Measurements from ENCODE around the gene YEATS4.
A peak's percentile ranks its signal among the peaks of the same experiment; 100 is the strongest.

The YEATS4 gene

DNA sequence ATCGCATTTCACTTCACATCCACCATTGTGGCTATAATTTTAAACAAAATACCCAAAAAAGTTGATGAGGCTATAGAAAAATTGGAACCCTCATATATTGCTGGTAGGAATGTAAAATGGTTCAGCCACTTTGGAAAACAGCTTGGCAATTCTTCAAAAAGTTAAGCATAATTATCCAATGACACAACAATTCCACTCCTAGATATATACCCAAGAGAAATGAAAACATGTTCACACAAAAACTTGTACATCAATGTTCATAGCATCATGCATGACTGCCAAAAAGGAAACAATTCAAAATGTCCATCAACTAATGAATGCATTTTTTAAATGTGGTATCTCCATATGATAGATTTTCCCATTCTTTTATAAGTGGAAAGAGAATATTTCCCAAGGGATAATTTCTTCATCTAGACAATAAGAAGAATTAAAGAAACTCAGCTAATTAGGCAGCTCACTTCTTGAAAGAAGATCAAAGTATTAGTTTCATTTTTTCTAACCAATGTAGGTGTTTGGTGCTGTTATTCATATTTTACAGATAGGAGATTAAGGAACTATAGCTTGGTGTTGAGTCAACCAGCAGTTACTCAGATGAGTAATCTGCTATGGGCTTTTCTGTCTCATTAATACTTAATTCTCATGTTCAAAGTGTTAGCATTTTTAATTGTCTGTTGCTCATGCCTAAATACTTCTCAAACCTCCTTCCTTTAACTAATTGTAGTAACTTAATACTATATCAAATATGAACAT lies 32.8 kb downstream of the YEATS4 start:
- no peak for DNase-seq (ENCODE audit: low spot score)

DNA sequence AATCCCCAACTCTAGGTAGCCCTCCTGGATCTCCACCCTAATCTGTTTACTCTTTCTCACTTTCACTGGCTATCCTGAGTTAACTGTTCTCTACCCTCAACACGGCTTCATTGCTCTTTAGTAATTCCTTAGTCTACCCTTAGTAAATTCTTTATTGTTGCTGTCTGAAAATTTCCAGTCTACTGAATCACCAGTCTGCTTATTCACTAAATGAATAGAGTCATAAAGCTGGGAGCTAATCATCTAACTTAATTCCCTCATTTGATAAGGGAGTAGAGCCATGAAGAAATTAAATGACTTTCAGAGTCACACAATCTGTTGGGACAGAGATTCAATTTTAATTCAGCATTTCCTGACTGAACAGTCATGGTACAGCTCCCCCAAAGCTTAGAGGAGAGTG lies 36.5 kb downstream of the YEATS4 start:
- DNase-seq (ENCODE audit: low spot score): no peak

DNA sequence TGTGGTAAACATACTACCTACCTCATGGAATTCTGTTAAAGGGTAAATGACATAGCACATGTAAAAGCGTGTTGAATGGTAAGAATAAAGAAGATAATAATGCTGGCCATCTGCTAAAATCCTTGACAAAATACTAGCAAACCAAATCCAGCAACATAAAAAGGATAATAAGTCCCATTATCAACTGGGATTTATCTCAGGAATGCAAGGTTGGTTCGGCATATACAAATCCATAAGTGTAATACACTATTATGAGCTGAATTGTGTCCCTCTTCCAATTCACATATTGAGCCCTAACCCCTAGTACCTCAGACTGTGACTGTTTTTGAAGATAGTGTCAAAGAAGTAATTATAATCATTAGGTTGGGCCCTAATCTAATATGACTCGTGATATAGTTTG lies 37.4 kb downstream of the YEATS4 start:
- no peak for DNase-seq (ENCODE audit: low spot score)

DNA sequence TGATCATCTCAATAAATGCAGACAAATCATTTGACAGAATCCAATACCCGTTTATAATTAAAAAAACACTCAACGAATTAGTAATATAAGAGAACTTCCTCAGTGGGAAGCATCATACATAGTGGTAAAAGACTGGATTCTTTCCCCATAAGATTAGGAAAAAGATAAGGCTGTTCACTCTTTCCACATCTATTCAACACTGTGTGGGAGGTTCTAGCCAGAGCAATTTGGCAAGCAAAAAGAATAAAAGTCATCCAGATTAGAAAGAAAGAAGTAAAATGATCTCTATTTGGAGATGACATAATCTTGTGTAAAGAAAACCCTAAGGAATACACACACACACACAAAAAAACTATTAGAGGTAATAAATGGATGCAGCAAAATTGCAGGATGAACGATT lies 38.4 kb downstream of the YEATS4 start:
- no peak for DNase-seq (ENCODE audit: low spot score)

DNA sequence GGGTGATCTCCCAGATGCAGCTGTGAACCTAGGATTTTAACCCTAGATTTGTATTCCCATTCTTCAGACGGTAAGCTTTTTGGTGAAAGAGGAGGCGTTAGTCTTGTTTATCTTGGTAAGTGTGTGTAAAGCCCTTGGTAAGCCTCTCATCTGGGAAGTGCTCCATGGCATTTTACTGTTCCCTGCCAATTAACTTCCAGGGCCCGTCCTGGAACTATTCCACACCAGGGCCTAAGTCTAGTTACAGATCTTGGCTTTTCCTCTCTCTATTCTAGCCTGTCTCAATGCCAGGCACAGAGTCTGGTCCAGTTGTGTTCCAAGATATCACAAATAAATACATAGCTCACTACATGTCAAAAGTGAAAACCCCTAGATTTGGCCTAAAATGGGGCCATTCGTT lies 42.4 kb downstream of the YEATS4 start:
- no peak for DNase-seq (ENCODE audit: low spot score)

DNA sequence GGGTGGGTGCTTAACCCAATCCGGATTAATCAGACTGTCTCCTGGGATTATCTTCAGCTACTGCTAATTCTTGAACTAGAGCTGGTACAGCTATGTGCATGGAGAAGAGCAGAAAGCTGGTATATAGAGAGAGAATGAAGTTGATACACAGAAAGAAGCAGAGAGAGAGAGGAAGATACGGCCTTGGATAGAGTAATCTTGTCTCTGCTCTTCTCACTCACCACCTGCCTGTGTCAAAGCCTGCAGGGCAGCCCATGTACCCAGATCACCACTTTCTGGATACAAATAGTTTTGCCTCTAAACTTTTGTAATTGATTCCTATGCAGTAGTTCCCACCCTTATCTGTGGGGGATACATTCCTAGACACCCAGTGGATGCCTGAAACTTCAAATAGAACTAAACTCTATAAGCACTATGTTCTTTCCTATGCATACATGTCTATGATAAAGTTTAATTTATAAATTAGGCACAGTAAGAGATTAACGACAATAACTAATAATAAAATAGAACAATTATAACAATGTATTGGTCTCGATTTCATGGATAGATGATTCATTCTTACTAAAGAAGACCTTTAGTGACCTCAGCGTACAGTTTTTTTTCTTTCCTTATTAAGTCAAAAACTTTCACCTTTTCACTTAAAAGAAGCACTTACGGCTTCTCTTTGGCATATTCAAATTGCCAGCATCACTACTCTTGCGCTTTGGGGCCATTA lies 45.5 kb downstream of the YEATS4 start:
- DNase-seq (ENCODE audit: low spot score): no peak

DNA sequence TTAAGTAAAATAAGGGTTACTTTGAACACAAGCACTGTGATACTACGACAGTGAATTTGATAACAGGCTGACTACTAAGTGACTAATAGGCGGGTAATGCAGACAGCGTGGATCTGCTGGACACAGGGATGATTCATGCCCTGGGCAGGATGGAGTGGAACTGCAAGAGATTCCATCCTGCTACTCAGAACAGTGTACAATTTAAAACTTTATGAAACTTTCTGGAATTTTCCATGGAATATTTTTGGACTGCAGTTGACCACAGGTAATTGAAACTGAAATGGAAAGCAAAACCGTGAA lies 46.0 kb downstream of the YEATS4 start:
- DNase-seq (ENCODE audit: low spot score): peak; percentile 69

DNA sequence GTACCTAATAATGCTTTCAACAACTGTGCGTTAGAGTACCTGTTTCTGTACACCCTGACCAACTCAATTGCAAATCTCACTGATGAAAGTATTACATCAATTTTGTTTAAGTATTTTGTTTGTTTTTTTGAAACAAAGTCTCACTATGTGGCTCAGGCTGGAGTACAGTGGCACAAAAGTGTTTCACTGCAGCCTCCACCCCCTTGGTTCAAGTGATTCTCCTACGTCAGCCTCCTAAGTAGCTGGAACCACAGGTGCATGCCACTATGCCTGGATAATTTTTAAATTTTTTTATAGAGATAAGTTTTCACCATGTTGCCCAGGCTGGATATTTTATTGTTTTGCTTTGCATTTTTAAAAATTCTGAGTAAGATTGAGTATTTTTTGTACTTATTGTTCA lies 46.7 kb downstream of the YEATS4 start:
- no peak for DNase-seq (ENCODE audit: low spot score)

DNA sequence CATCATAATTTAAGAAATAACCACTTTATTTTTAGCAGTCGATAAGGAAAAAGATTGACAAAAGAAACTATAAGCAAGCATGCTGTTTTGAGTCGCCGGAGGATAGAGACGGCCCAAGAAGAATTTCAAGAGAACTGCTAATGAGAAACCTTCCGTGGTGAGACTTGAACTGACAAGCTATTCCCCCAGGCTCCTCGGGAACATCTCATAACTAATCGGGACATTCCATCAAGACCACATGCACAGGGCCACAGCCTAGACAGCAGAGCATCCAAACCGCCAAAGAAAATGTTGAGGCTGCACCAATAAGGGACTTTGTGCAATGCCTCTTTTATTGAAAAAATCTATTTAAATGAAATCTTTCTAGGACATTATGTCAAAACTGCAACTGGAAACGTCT lies 51.0 kb downstream of the YEATS4 start:
- DNase-seq (ENCODE audit: low spot score): no peak

DNA sequence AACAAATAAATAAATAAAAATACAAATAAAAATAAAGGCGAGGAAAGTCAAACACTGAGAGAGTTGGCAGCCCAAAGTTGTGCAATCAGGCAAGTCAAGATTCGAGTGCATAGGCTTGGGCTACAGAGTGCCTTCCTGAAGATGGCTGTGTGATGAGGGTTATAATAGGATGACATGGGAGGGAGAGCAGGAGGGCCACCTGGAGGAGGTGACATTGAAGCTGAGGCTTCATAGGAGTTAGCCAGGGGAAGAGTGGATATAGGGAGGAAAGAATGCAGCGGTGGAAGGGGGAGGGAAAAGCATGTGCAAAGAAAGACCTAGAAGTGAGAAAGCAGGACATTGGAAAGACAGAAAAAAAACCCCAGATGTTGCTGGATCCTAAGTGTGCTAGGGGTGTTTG lies 53.1 kb downstream of the YEATS4 start:
- no peak for DNase-seq (ENCODE audit: low spot score)

DNA sequence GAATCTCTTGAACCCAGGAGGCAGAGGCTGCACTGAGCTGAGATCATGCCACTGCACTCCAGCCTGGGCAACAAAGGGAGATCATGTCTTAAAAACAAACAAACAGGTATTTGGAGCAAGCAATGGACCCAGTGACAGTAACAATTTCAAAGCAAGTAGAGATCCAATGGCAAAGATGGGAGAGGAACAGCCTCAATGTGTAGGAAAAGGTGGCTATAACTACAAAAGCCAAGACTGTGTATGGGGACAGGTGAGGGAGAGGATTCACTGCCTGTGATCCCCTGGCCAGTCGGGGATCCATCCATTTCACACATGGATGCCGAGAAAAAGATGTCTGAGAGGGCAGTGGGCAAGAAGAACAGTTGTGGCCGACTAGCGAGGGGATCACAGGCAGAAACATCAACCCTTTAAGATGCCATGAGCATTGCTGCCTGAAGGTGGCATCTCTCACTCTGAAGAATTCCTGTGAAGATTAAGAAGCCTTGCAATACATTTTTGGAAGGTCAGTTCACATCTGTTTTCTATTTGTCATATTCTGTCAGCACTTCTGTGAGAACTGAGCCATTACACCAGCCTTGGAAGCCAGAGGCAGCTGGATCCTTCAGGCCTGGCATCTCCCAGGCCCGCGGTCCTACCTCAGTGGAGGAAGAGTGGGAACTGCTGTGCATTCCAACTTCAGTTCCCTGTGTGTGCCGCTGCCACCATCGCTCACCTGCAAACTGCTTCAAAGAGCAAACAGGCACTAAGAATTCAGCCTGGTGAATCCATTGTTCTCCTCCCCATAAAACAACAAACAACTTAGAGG lies 56.1 kb downstream of the YEATS4 start:
- peak; percentile 70 for DNase-seq (ENCODE audit: low spot score)

DNA sequence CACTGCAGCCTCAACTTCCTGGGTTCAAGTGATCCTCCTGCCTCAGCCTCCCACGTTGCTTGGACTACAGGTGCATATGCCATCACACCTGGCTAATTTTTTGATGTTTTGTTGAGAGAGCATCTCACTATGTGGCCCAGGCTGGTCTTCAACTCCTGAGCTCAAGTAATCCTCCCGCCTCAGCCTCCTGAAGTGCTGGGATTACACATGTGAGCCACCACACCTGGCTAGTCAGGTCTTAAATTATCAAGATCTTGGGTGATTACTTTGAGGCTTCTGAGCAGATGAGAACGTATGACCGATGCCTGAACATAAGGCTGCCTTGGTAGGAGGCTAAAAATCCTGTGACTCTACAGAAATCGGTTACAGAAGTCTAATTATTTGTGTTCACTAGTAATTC lies 57.7 kb downstream of the YEATS4 start:
- DNase-seq (ENCODE audit: low spot score): no peak

DNA sequence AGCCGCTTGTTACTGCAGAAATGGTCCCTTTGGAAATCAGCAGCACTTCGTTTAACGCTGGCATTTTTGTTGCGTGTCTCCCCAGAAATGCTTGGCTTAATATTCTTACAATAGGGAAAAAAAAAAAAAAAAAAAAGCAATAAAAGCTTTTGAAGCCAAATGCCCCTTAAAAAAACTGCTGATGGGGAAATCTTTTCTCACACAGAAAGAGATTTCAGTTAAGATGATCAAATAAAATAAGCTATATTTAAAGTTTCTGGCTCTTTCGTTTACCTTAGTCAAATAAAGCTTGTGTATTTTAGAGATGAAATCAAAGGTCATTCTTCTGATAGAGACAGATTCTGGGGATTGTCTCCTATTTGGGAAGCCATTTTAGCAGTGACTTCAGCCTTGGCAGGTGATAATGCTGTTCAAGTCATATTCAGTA lies 58.2 kb downstream of the YEATS4 start:
- no peak for DNase-seq (ENCODE audit: low spot score)

DNA sequence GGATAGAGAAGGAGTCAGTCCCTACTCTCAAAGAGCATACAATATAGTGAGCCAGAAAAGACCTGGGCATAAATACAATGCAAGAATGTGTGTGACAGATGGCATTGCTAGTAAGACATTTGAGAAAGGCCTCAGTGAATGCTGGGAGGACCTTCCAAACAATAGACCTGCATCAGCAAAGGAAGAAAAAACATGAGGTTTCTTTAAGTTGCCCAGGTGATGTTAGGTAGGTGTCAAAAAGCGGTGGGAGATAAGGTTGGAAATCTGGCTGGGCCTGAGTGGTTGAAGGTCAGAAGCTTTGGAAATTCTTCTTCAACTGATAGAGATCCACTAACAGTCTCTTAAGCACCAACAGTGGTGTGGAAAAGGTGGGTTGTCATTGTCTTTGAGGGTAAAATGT lies 60.2 kb downstream of the YEATS4 start:
- no peak for DNase-seq (ENCODE audit: low spot score)

DNA sequence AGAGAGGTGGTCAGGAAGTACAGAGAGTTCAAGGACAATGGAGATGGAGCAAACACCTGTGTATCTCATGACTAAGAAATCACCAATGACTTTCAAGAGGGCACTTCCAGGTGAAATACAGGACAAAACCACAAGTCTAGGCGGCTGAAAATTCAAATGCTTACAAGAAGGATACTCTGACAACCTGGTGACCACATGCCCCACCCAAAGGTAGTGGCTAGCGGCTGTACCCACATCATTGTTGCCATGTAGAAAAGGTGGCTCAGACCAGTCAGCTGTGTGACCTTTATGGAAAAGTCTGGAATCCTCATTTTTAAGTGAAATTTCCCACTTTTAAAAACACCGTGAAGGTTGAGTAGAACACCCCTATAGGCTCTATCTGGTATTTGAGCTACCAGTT lies 62.0 kb downstream of the YEATS4 start:
- no peak for DNase-seq (ENCODE audit: low spot score)

DNA sequence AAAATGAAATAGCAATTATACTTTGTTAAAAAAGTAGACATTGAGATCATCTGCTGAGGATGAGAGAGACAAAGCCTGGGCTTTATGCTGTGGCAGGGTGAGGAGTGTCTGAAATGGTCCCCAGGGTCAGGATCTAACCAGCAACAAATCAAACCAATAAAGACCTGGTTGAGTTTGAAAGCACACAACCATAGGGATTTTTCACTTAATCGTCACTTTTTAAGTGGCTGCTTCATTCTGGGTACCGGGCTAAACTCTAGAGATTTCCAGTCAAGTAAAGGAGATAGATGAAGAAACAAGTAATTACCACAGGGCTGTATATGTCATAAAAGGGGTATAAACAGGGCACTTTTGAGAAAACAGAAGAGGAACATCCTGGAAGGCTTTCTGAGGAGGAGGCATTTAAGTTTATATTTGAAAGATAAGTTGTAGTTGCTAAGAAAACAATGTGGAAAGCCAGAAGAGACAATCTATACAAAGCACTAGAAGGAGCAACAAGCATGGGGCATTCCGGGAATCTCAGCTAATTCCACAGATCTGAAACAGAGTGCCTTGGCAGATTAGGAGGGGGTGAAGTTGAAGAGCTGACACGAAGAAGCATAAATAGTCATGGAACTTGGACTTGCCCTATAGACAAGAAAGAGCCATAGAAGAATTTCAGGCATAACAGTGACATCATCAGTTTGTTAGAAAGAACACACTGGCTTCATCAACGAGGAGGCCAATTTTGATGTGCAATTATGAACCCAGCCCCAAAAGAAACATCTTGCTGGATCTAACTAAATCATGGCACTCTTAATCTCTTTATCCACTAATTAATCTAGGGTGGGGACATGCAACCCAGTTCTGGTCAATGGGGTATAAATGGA lies 63.7 kb downstream of the YEATS4 start:
- no peak for DNase-seq (ENCODE audit: low spot score)

DNA sequence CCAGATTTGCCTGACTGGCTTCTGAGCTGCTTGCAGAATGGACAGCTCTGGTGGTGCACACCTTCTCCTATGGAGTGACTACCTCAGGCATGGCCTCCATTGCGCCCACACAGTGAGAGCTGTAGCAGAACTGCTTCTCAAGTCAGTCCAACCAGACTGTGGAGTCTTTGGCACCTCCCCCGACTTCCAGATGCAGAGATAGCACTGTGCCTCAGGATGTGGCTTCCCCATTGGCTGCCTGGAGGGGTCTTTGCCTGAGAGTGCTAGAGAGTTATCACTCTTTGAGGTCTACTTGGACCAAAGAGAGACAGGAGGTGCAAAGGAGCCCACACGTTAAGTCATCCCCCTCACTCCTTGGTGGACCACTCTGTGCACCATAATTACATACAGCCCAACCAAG lies 65.9 kb downstream of the YEATS4 start:
- no peak for DNase-seq (ENCODE audit: low spot score)

DNA sequence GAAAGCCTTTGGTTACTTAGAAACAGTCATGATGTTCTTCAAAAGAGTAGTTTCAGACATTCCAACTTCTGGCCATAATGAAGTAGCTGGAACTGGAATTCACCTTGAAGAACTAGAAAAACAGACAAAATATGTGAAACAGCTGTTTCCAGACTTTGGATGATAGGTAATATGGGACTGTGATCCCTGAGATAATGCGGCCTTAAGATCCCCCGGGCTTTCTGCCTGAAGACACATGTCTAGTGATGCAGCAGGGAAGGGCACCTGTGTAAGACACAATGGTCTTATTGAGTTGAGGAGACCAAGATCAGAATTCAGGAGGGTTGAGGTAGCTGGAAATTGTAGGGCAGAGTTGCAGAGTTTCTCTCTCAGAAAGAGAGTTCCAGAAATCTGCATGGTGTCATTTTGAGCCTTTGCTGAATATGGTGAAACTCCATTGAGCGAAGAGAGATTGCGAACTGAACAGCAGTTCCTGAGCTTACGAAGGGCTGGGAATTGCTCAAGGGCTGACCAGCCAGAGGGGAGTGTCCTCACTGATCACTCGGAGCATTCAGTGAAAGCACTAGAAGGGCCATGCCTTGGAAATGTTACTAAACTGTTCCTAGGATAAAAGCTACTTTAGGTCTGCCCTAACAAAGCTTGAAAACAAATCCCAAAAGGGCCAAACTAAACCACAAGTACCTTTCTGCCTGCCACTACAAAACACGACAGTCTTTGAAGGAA lies 69.0 kb downstream of the YEATS4 start:
- DNase-seq (ENCODE audit: low spot score): no peak

DNA sequence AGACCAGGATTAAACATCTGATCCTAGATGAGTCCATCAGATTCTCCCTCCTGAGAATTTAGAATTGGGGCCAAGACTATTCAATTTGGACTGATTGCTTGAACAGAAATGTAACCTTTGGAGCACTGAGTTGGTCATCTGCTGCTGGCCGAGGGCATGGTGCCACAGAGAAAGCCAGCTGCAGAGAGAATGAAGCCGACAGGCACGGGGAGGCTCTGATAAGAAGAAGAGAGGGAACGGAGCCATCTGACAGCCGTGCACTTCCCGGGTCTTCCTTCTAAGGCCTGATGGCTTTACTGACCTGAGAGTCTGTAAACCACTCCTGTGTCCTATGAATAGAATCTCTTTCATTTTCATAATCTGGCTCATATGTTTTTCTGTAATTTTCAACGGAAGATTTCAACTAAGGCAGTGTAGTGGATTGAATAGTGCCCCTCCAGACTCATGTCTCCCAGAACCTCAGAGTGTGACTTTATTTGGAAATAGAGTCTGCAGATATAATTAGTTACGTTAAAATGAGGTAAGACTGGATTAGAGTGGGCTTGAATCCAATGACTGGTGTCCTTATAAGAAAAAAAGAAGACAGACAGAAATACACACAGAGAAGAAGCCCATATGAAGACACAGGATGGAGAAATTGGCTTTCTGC lies 71.5 kb downstream of the YEATS4 start:
- no peak for DNase-seq (ENCODE audit: low spot score)

DNA sequence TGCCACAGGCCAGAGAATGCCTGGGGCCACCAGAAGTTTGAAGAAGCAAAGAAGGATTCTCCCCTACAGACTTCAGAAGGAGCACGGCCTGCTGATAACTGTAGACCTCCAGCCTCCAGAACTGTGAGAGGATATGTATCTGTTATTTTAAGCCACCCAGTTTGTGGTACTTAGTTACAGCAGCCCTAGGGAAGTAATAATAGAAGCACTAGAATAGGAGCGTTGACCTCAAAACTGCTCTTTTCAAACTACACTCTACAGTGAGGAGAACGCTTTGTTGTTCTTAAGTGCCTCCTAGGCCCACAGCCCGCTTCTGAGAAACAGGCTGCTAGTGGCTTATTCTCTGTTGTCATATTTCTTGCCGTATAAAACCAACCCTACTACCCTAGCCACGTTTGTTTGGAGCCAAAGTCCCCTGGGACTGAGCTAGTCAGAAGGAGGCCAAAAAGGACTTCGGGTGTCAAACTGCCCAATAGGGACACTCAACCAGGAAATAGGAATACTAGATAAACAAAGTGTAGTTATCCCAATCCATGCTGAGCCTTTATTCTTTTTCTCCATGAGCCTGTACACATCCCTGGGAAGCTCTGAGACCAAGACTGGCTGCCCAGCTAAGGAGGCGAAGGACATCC lies 72.2 kb downstream of the YEATS4 start:
- DNase-seq (ENCODE audit: low spot score): no peak

DNA sequence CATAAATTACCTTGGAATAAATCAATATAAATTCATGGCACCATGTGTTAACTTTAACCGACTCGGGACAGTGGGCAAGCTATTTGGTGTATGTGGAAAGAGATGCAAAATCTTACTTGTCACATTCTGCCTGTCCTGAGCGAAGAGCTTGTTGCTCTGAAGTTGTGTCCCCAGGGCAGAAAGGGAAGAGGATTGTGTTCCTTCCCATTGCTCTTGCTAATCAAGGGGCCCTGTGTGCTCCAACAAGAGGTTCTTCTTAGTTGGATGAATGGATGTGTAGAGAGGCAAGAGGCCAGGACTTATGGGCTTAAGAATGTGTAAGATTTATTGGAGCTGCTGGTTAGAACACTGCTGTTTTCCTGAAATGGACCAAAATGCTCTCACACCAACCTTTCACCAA lies 74.1 kb downstream of the YEATS4 start:
- DNase-seq (ENCODE audit: low spot score): no peak
